ENCODE measurements around the gene ACSM2B. TPM values are rescaled to one million over a fixed set of nuclear protein-coding genes. Genes with fewer than 3 reads are reported as not detected.

The ACSM2B gene
- total and polyA plus RNA-seq, 2 of the 4 experiments (the other 2 are of a cell fraction): not detected

DNA sequence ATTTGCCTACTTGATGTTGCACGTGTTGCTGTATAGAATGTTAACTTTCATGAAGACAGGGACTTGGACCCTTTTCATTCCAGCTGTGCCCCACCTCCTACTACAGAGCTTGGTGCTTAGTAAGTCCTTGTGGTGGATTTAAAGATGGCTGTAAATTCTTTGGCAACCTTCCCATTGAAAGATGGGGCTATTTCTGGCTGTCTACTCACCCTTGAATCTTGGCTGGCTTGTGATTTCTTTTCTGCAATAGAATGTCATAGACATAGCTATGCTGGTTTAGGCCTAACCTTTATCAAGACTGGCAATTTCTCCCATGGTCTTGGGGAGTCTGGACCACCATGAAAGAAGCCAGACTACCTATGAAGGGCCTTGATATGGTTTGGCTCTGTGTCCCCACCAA, 65.8 kb downstream of the ACSM2B start:
- Histone ChIP-seq H2BK5ac (ENCODE audit: low read depth, low read length, poor library complexity, severe bottlenecking) (no peak overlapping the region), H3K36me3 (ENCODE audit: control insufficient read depth, insufficient read depth, low read length) (no peaks in the 10 kb centered on the region), H4K20me1 (ENCODE audit: insufficient read depth, low read length) (no peaks in the 10 kb centered on the region), H4K5ac (ENCODE audit: low read depth, low read length) (no peak overlapping the region), H3K9me3 (ENCODE audit: control insufficient read depth, insufficient read depth, low read length) (peaks cover 11% of the 10 kb centered on the region), H3K9ac (ENCODE audit: low read depth, low read length) (no peak overlapping the region), H3K4me1 (ENCODE audit: control insufficient read depth, insufficient read depth, low read length) (no peaks in the 10 kb centered on the region), H3K18ac (ENCODE audit: low read depth, low read length) (no peak overlapping the region), H3K23ac (ENCODE audit: low read depth, low read length) (no peak overlapping the region), H2BK20ac (ENCODE audit: low read depth, low read length) (no peak overlapping the region), H3K56ac (ENCODE audit: extremely low read depth, insufficient read depth, low read length) (no peak overlapping the region), H4K8ac (ENCODE audit: low read depth in 2 of 2, low read length in 2 of 2) (no peak overlapping the region), H2BK120ac (ENCODE audit: low read depth, low read length) (no peak overlapping the region), H4K91ac (ENCODE audit: insufficient read depth, low read depth, low read length) (no peak overlapping the region), H3K9me1 (ENCODE audit: insufficient read depth, low read length) (no peaks in the 10 kb centered on the region), H3K4me2 (ENCODE audit: low read depth, low read length) (no peak overlapping the region), H2AK9ac (replicated peaks; ENCODE audit: low read depth, low read length, poor library complexity) (no peak overlapping the region), H2AK5ac (ENCODE audit: low read depth, low read length) (no peak overlapping the region), H3K27me3 (ENCODE audit: control insufficient read depth, insufficient read depth, low read length) (no peaks in the 10 kb centered on the region), H3K4ac (ENCODE audit: low read depth, low read length) (no peak overlapping the region), H3K79me1 (ENCODE audit: low read depth in 1 of 2, low read length in 2 of 2) (no peaks in the 10 kb centered on the region), H3K27ac (ENCODE audit: insufficient read depth, low read length) (no peak overlapping the region), H3K4me3 (ENCODE audit: insufficient read depth, low read depth, low read length) (no peak overlapping the region), H3K14ac (replicated peaks; ENCODE audit: low read depth, low read length) (no peak overlapping the region), H2BK15ac (ENCODE audit: low read depth, low read length) (no peak overlapping the region), H2AFZ (replicated peaks; ENCODE audit: low read length, poor library complexity) (no peak overlapping the region)
- BruUV-seq (replicated peaks): no TSS peak
- TF ChIP-seq RAD21 (IDR thresholded peaks at IDR 0.05; ENCODE audit: low read length) (no peak), MXI1 (IDR thresholded peaks at IDR 0.05; ENCODE audit: borderline replicate concordance, low read depth, low read length) (no peak), POLR2A (IDR thresholded peaks at IDR 0.05; ENCODE audit: low read depth, low read length) (no peak), MAZ (IDR thresholded peaks at IDR 0.05; ENCODE audit: borderline replicate concordance, low read depth, low read length) (no peak), MAFK (IDR thresholded peaks at IDR 0.05; ENCODE audit: low read depth, low read length) (no peak), CHD1 (IDR thresholded peaks at IDR 0.05; ENCODE audit: low read depth, low read length) (no peak), FOS (IDR thresholded peaks at IDR 0.05; ENCODE audit: low read depth, low read length) (no peak), RFX5 (IDR thresholded peaks at IDR 0.05; ENCODE audit: low read depth, low read length) (no peak)
- TF ChIP-seq, protein P1, sequence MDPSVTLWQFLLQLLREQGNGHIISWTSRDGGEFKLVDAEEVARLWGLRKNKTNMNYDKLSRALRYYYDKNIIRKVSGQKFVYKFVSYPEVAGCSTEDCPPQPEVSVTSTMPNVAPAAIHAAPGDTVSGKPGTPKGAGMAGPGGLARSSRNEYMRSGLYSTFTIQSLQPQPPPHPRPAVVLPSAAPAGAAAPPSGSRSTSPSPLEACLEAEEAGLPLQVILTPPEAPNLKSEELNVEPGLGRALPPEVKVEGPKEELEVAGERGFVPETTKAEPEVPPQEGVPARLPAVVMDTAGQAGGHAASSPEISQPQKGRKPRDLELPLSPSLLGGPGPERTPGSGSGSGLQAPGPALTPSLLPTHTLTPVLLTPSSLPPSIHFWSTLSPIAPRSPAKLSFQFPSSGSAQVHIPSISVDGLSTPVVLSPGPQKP (IDR thresholded peaks at IDR 0.05; ENCODE audit: borderline replicate concordance, low read depth, low read length): no peak
- TF ChIP-seq, protein P2, sequence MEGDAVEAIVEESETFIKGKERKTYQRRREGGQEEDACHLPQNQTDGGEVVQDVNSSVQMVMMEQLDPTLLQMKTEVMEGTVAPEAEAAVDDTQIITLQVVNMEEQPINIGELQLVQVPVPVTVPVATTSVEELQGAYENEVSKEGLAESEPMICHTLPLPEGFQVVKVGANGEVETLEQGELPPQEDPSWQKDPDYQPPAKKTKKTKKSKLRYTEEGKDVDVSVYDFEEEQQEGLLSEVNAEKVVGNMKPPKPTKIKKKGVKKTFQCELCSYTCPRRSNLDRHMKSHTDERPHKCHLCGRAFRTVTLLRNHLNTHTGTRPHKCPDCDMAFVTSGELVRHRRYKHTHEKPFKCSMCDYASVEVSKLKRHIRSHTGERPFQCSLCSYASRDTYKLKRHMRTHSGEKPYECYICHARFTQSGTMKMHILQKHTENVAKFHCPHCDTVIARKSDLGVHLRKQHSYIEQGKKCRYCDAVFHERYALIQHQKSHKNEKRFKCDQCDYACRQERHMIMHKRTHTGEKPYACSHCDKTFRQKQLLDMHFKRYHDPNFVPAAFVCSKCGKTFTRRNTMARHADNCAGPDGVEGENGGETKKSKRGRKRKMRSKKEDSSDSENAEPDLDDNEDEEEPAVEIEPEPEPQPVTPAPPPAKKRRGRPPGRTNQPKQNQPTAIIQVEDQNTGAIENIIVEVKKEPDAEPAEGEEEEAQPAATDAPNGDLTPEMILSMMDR (conservative IDR thresholded peaks at IDR 0.05; ENCODE audit: low read depth, low read length): no peak
- TF ChIP-seq, protein P3, sequence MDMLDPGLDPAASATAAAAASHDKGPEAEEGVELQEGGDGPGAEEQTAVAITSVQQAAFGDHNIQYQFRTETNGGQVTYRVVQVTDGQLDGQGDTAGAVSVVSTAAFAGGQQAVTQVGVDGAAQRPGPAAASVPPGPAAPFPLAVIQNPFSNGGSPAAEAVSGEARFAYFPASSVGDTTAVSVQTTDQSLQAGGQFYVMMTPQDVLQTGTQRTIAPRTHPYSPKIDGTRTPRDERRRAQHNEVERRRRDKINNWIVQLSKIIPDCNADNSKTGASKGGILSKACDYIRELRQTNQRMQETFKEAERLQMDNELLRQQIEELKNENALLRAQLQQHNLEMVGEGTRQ (IDR thresholded peaks at IDR 0.05; ENCODE audit: low read depth, low read length): no peak
- CTCF ChIA-PET: no interaction called here
- POLR2A ChIA-PET (ENCODE audit: unreplicated experiment): no interaction called here
- no CpG with 5 or more reads among the region's 1 CpG for WGBS, 2 experiments (ENCODE audit: extremely low coverage in 2 of 2, insufficient read length in 1 of 2)
- DNase-seq: no peak
- intact Hi-C loops (cut with micrococcal nuclease) (no loop called here), in situ Hi-C loops (cut with MboI; ENCODE audit: low sequenced_read_pairs) (no loop called here), dilution Hi-C loops (cut with HindIII; ENCODE audit: low sequenced_read_pairs, unreplicated experiment) (no loop called here)
- no peak for ATAC-seq (ENCODE audit: low read depth)
